HG02943 (cell line): ENCODE results near the gene SLC5A12.
A peak's percentile ranks its signal among the peaks of the same experiment; 100 is the strongest.

ENCODE experiments used
- ATAC-seq: cut with Tn5 transposase; IDR thresholded peaks from one replicate; pipeline ENCODE4 v1.9.1; 2021; ENCODE audit warnings: mild to moderate bottlenecking, low read depth, moderate library complexity; ENCODE audit not compliant: unreplicated experiment

The SLC5A12 gene

GRCh38 chr11:26721948-26722475 lies at the start of gene SLC5A12:
Gene SLC5A12, minus strand, starts transcription at chr11:26722060. Its CDS starts 346 bp downstream, at chr11:26721714.
- no peak for ATAC-seq

GRCh38 chr11:26769027-26769426 lies 47.2 kb upstream of the SLC5A12 start:
- ATAC-seq, result no peak

GRCh38 chr11:26767060-26767459 lies 45.2 kb upstream of the SLC5A12 start:
- no peak for ATAC-seq

- no peak for ATAC-seq
Measured at GRCh38 chr11:26765323-26765722, 43.5 kb upstream of the SLC5A12 start.

GRCh38 chr11:26764825-26765224 lies 43.0 kb upstream of the SLC5A12 start:
- ATAC-seq, result no peak

- no peak for ATAC-seq
Measured at GRCh38 chr11:26764315-26764714, 42.5 kb upstream of the SLC5A12 start.

GRCh38 chr11:26762089-26762488 lies 40.2 kb upstream of the SLC5A12 start:
- no peak for ATAC-seq

GRCh38 chr11:26761361-26761809 lies 39.5 kb upstream of the SLC5A12 start:
- ATAC-seq, result no peak

- no peak for ATAC-seq
Measured at GRCh38 chr11:26757995-26758394, 36.1 kb upstream of the SLC5A12 start.

GRCh38 chr11:26755762-26756161 lies 33.9 kb upstream of the SLC5A12 start:
- ATAC-seq, result no peak

- ATAC-seq, result peak; percentile 66
Measured at GRCh38 chr11:26753723-26754504, 32.1 kb upstream of the SLC5A12 start.

GRCh38 chr11:26749927-26750326 lies 28.1 kb upstream of the SLC5A12 start:
- no peak for ATAC-seq

- peak; percentile 71 for ATAC-seq
Measured at GRCh38 chr11:26743622-26744021, 21.8 kb upstream of the SLC5A12 start.

- ATAC-seq, result no peak
Measured at GRCh38 chr11:26742966-26743365, 21.1 kb upstream of the SLC5A12 start.

GRCh38 chr11:26741036-26741435 lies 19.2 kb upstream of the SLC5A12 start:
- no peak for ATAC-seq

GRCh38 chr11:26739366-26740073 lies 17.7 kb upstream of the SLC5A12 start:
- ATAC-seq, result no peak

- ATAC-seq, result no peak
Measured at GRCh38 chr11:26734691-26735090, 12.8 kb upstream of the SLC5A12 start.

GRCh38 chr11:26731084-26731456 lies 9.2 kb upstream of the SLC5A12 start:
- ATAC-seq, result no peak

- no peak for ATAC-seq
Measured at GRCh38 chr11:26730414-26731083, 8.7 kb upstream of the SLC5A12 start.

GRCh38 chr11:26729284-26729683 lies 7.4 kb upstream of the SLC5A12 start:
- no peak for ATAC-seq

GRCh38 chr11:26726960-26727359 lies 5.1 kb upstream of the SLC5A12 start:
- no peak for ATAC-seq
